Common myeloid progenitor, CD34-positive (primary cell): ENCODE data around the gene LGALS3.

Experiments used
- CTCF ChIA-PET: fragments of 350-600 bp; sonication (Branson Sonifier 250); formaldehyde crosslinking; loops from one replicate; lab custom pipeline; 2021; ENCODE audit warnings: antibody characterized with exemption; lab: Charles Lee
- POLR2A ChIA-PET: fragments of 350-600 bp; sonication (Branson Sonifier 250); formaldehyde crosslinking; loops from one replicate; lab custom pipeline; 2021; ENCODE audit warnings: antibody characterized with exemption; lab: Charles Lee
- DNase-seq, 3 donors: peaks; one replicate each; pipeline versions ENCODE4 v3.0.0 to v3.0.0-alpha.2; 2013
- H3K27ac ChIP-seq, 2 experiments: 1 replicate in 1 of 2; 2 replicates in 1 of 2; pipeline ENCODE4 v1.7.0; 2013; ENCODE audit warnings: inconsistent platforms in 2 of 2, low read length in 2 of 2, mild to moderate bottlenecking in 2 of 2, low read depth in 1 of 2, moderate library complexity in 1 of 2; ENCODE audit not compliant: severe bottlenecking in 2 of 2, insufficient read depth in 1 of 2, poor library complexity in 1 of 2
- H3K27me3 ChIP-seq, 5 experiments: replicated peaks in 2 of 5; 1 replicate in 3 of 5; 2 replicates in 2 of 5; pipeline versions ENCODE4 v1.6.1 to v1.7.0; 2013; ENCODE audit warnings: low read length in 4 of 5, mild to moderate bottlenecking in 2 of 5, moderate library complexity in 2 of 5, inconsistent platforms in 1 of 5; ENCODE audit not compliant: insufficient read depth in 5 of 5, control insufficient read depth in 4 of 5
- H3K36me3 ChIP-seq, 4 experiments: 1 replicate in 2 of 4; 2 replicates in 2 of 4; pipeline versions ENCODE4 v1.6.1 to v1.7.0; 2013; ENCODE audit warnings: low read length in 3 of 4, control low read depth in 1 of 4, mild to moderate bottlenecking in 1 of 4; ENCODE audit not compliant: control insufficient read depth in 4 of 4, insufficient read depth in 4 of 4
- H3K4me1 ChIP-seq, 4 experiments: 1 replicate in 3 of 4; 2 replicates in 1 of 4; pipeline versions ENCODE4 v1.6.1 to v1.7.1; 2013; ENCODE audit warnings: low read length in 3 of 4, mild to moderate bottlenecking in 3 of 4, control low read depth in 1 of 4, inconsistent platforms in 1 of 4, moderate library complexity in 1 of 4; ENCODE audit not compliant: control insufficient read depth in 4 of 4, insufficient read depth in 4 of 4; ENCODE audit errors: control extremely low read depth in 1 of 4
- H3K4me3 ChIP-seq, 7 experiments: 1 replicate in 4 of 7; 2 replicates in 3 of 7; pipeline versions ENCODE4 v1.5.1 to v1.7.0; 2013; ENCODE audit warnings: mild to moderate bottlenecking in 7 of 7, low read length in 6 of 7, moderate library complexity in 6 of 7, inconsistent platforms in 2 of 7, low read depth in 2 of 7, control low read depth in 1 of 7; ENCODE audit not compliant: insufficient read depth in 4 of 7, control insufficient read depth in 1 of 7; ENCODE audit errors: extremely low read depth in 1 of 7
- H3K9me3 ChIP-seq, 5 experiments: 1 replicate in 4 of 5; 2 replicates in 1 of 5; pipeline versions ENCODE4 v1.6.1 to v1.7.1; 2013; ENCODE audit warnings: low read length in 4 of 5, mild to moderate bottlenecking in 2 of 5, inconsistent platforms in 1 of 5, low read depth in 1 of 5, moderate library complexity in 1 of 5; ENCODE audit not compliant: control insufficient read depth in 4 of 5, insufficient read depth in 2 of 5; ENCODE audit errors: control extremely low read depth in 1 of 5
- WGBS: methylation state at CpG from one replicate; pipeline ENCODE4 v1.1.5; 2013; ENCODE audit not compliant: insufficient coverage; 5-methylcytosine and 5-hydroxymethylcytosine counted together

LGALS3 gene

GRCh38 chr14:55129428-55130195 is 560 bp downstream of the LGALS3 start:
- Histone ChIP-seq H3K27ac (no peak overlapping the region), H3K27me3 (peaks cover 4 to 46% (median 17%) of the 10 kb centered on the region in 5 experiments), H3K4me3 (peak overlapping the region; percentile 24 to 75 (median 58)), H3K4me1 (peaks cover 0 to 21% (median 14%) of the 10 kb centered on the region in 4 experiments), H3K9me3 (no peaks in the 10 kb centered on the region), H3K36me3 (no peaks in the 10 kb centered on the region)
- ChIA-PET POLR2A (no interaction called here), CTCF (interaction anchor here (0.8 to 2.9 kb wide), 4 partner anchors 12 to 38 kb away, joined by 3 to 9 read pairs (median 3); no protein-coding TSS in a partner anchor)
- under 1% methylated on average over 52 of the region's 53 CpGs for WGBS
- DNase-seq: peak in 2 of 3 donors; percentile 65 to 70

GRCh38 chr14:55130196-55130550 is 1.1 kb downstream of the LGALS3 start:
- Histone ChIP-seq H3K27ac (no peak overlapping the region), H3K4me1 (peaks cover 0 to 16% (median 13%) of the 10 kb centered on the region in 4 experiments), H3K36me3 (no peaks in the 10 kb centered on the region), H3K27me3 (peaks cover 4 to 46% (median 17%) of the 10 kb centered on the region in 5 experiments), H3K4me3 (peak overlapping the region in 5 of 7 experiments; percentile 49 to 75 (median 62)), H3K9me3 (no peaks in the 10 kb centered on the region)
- DNase-seq: no peak
- 70% methylated on average over 10 of the region's 10 CpGs for WGBS
- POLR2A ChIA-PET: no interaction called here
- CTCF ChIA-PET: interaction anchor here (0.8 to 2.9 kb wide), 3 partner anchors 12 to 26 kb away, joined by 3 to 9 read pairs (median 3); no protein-coding TSS in a partner anchor

- Histone ChIP-seq H3K36me3 (no peaks in the 10 kb centered on the region), H3K9me3 (no peaks in the 10 kb centered on the region), H3K27ac (no peak overlapping the region), H3K27me3 (peaks cover 4 to 46% (median 17%) of the 10 kb centered on the region in 5 experiments), H3K4me3 (no peak overlapping the region), H3K4me1 (peaks cover 0 to 12% (median 10%) of the 10 kb centered on the region in 4 experiments)
- DNase-seq: peak in 1 of 3 donors; percentile 25
- CTCF ChIA-PET: interaction anchor here (0.9 to 2.9 kb wide), 5 partner anchors 14 to 53 kb away, joined by 3 to 9 read pairs (median 3); no protein-coding TSS in a partner anchor
- WGBS: 94% methylated on average over 3 of the region's 7 CpGs
- POLR2A ChIA-PET: no interaction called here
These were observed 2.5 kb downstream of the LGALS3 start for GRCh38 chr14:55131370-55132137.

- Histone ChIP-seq H3K4me1 (peaks cover 0 to 12% (median 10%) of the 10 kb centered on the region in 4 experiments), H3K4me3 (no peak overlapping the region), H3K9me3 (no peaks in the 10 kb centered on the region), H3K36me3 (no peaks in the 10 kb centered on the region), H3K27ac (no peak overlapping the region), H3K27me3 (peaks cover 0 to 34% (median 12%) of the 10 kb centered on the region in 5 experiments)
- 73% methylated on average over 4 of the region's 4 CpGs for WGBS
- ChIA-PET CTCF (interaction anchor here (1.4 to 3.0 kb wide), 3 partner anchors 30 to 42 kb away, joined by 4 to 24 read pairs (median 6); no protein-coding TSS in a partner anchor), POLR2A (no interaction called here)
- DNase-seq: peak in 2 of 3 donors; percentile 26 to 44
These were observed 4.4 kb downstream of the LGALS3 start for GRCh38 chr14:55133416-55133815.

- Histone ChIP-seq H3K27ac (no peak overlapping the region), H3K9me3 (no peaks in the 10 kb centered on the region), H3K4me1 (no peaks in the 10 kb centered on the region), H3K4me3 (no peak overlapping the region), H3K36me3 (peaks cover 0 to 4% (median 0%) of the 10 kb centered on the region in 4 experiments), H3K27me3 (peaks cover 0 to 7% (median 2%) of the 10 kb centered on the region in 5 experiments)
- WGBS: no CpG with 5 or more reads among the region's 3 CpGs
- POLR2A ChIA-PET: no interaction called here
- DNase-seq: no peak
- CTCF ChIA-PET: interaction anchor here (0.8 to 1.3 kb wide), 3 partner anchors 10 to 35 kb away, joined by 3 read pairs; no protein-coding TSS in a partner anchor
These were observed 7.2 kb downstream of the LGALS3 start for GRCh38 chr14:55136241-55136640.

- Histone ChIP-seq H3K36me3 (peaks cover 0 to 7% (median 0%) of the 10 kb centered on the region in 4 experiments), H3K4me1 (no peaks in the 10 kb centered on the region), H3K27me3 (no peaks in the 10 kb centered on the region), H3K27ac (no peak overlapping the region), H3K4me3 (no peak overlapping the region), H3K9me3 (no peaks in the 10 kb centered on the region)
- POLR2A ChIA-PET: no interaction called here
- DNase-seq: no peak
- CTCF ChIA-PET: interaction anchor here (0.9 to 1.7 kb wide), 6 partner anchors 10 to 47 kb away, joined by 3 to 8 read pairs (median 4); no protein-coding TSS in a partner anchor
- WGBS: 87% methylated on average over 6 of the region's 12 CpGs
These were observed 8.1 kb downstream of the LGALS3 start for GRCh38 chr14:55136885-55137786.
